ENCODE data around the gene GAS2. TPM values are rescaled to one million over a fixed set of nuclear protein-coding genes. Genes with fewer than 3 reads are reported as not detected.

Gene GAS2
- total RNA-seq, 4 donors from 2014 or later = 0.54 to 2.1 (median 1.2) TPM

GRCh38 chr11:22680628-22681027 is 14.2 kb downstream of the GAS2 start:
- H3K4me3 ChIP-seq (ENCODE audit: low read depth, poor library complexity, severe bottlenecking) = no peak overlapping the region
- no peak for DNase-seq (ENCODE audit: low spot score in 2 of 2)
- intact Hi-C loops (cut with DNase I; ENCODE audit: low total_unique reads) = no loop called here
- 59 to 61% methylated on average over 2 of the region's 2 CpGs for WGBS, 2 donors
- TF ChIP-seq POLR2A (IDR thresholded peaks at IDR 0.05) = no peak

- intact Hi-C loops (cut with DNase I; ENCODE audit: low total_unique reads) = no loop called here
- no peak for DNase-seq (ENCODE audit: low spot score in 2 of 2)
- H3K4me3 ChIP-seq (ENCODE audit: low read depth, poor library complexity, severe bottlenecking) = no peak overlapping the region
- TF ChIP-seq, protein P1, sequence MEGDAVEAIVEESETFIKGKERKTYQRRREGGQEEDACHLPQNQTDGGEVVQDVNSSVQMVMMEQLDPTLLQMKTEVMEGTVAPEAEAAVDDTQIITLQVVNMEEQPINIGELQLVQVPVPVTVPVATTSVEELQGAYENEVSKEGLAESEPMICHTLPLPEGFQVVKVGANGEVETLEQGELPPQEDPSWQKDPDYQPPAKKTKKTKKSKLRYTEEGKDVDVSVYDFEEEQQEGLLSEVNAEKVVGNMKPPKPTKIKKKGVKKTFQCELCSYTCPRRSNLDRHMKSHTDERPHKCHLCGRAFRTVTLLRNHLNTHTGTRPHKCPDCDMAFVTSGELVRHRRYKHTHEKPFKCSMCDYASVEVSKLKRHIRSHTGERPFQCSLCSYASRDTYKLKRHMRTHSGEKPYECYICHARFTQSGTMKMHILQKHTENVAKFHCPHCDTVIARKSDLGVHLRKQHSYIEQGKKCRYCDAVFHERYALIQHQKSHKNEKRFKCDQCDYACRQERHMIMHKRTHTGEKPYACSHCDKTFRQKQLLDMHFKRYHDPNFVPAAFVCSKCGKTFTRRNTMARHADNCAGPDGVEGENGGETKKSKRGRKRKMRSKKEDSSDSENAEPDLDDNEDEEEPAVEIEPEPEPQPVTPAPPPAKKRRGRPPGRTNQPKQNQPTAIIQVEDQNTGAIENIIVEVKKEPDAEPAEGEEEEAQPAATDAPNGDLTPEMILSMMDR (IDR thresholded peaks at IDR 0.05) = no peak
- TF ChIP-seq POLR2A (IDR thresholded peaks at IDR 0.05) = no peak
- WGBS, 2 donors = 84 to 90% methylated on average over 4 of the region's 4 CpGs
Measured at GRCh38 chr11:22681281-22681812, 14.9 kb downstream of the GAS2 start.

GRCh38 chr11:22684082-22684481 is 17.7 kb downstream of the GAS2 start:
- DNase-seq (ENCODE audit: low spot score in 2 of 2) = no peak
- intact Hi-C loops (cut with DNase I; ENCODE audit: low total_unique reads) = no loop called here
- H3K4me3 ChIP-seq (ENCODE audit: low read depth, poor library complexity, severe bottlenecking) = no peak overlapping the region
- WGBS, 2 donors = 93 to 96% methylated on average over 2 of the region's 2 CpGs
- no peak for TF ChIP-seq POLR2A (IDR thresholded peaks at IDR 0.05)
- TF ChIP-seq, protein P1 (IDR thresholded peaks at IDR 0.05) = no peak

DNA sequence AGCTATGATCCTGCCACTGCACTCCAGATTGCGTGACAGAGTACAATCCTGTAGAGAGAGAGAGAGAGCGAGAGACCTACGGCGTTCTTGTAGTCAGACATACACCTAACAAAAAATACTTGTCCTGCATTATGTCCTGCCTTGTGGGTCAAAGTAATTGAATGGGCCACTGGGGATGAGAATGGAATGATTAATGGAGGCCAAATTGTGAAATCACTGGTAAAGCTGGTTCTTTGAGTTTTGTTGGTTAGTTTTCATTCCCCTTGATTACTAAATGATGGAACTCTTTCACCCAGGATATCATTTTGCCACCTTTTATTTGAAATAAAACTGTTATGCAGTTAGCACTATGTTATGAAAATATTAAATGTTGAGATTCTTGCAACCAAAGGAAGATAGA is 18.7 kb downstream of the GAS2 start:
- 96 to 97% methylated on average over 4 of the region's 4 CpGs for WGBS, 2 donors
- no peak for DNase-seq (ENCODE audit: low spot score in 2 of 2)
- H3K4me3 ChIP-seq (ENCODE audit: low read depth, poor library complexity, severe bottlenecking) = no peak overlapping the region
- intact Hi-C loops (cut with DNase I; ENCODE audit: low total_unique reads) = no loop called here
- no peak for TF ChIP-seq POLR2A (IDR thresholded peaks at IDR 0.05)
- TF ChIP-seq, protein P1 (IDR thresholded peaks at IDR 0.05) = no peak

- intact Hi-C loops (cut with DNase I; ENCODE audit: low total_unique reads) = no loop called here
- 90 to 91% methylated on average over 3 of the region's 3 CpGs for WGBS, 2 donors
- no peak overlapping the region for H3K4me3 ChIP-seq (ENCODE audit: low read depth, poor library complexity, severe bottlenecking)
- no peak for TF ChIP-seq POLR2A (IDR thresholded peaks at IDR 0.05)
- TF ChIP-seq, protein P1 (IDR thresholded peaks at IDR 0.05) = no peak
- DNase-seq (ENCODE audit: low spot score in 2 of 2) = no peak
Measured at GRCh38 chr11:22688914-22689313, 22.5 kb downstream of the GAS2 start.

DNA sequence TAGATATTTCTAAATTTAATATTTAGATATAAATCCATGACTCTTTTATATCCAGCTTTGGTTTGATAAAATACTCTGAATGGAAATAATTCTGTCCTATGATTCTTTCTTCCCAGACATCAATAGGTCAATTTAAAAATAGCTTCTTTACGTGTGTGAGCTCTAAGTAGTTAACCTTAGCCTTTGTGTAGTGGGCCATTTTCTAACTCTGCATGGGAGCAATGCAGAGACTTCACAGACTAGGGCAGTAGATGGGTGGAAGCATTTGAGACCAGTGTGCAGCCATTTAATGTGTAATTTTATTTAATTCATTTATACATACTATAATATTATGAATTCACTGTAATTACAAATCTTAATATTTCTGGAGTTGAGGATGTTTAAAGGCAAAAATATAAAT is 23.8 kb downstream of the GAS2 start:
- intact Hi-C loops (cut with DNase I; ENCODE audit: low total_unique reads) = no loop called here
- no peak overlapping the region for H3K4me3 ChIP-seq (ENCODE audit: low read depth, poor library complexity, severe bottlenecking)
- WGBS, 2 donors = 62 to 81% methylated on average over 1 of the region's 1 CpG
- no peak for TF ChIP-seq POLR2A (IDR thresholded peaks at IDR 0.05)
- TF ChIP-seq, protein P1 (IDR thresholded peaks at IDR 0.05) = no peak
- DNase-seq (ENCODE audit: low spot score in 2 of 2) = no peak
